ENCODE results near the gene PKP1. TPM values are rescaled to one million over a fixed set of nuclear protein-coding genes. Genes with fewer than 3 reads are reported as not detected.

PKP1 gene
- total RNA-seq, 4 donors from 2014 or later: 0.93 to 9.6 (median 3.6) TPM

- ATAC-seq (ENCODE audit: low FRiP score) (no peak), DNase-seq (ENCODE audit: low spot score) (no peak)
- no peak for TF ChIP-seq CTCF (IDR thresholded peaks at IDR 0.05)
Measured at GRCh38 chr1:201332021-201332420, 48.7 kb downstream of the PKP1 start.

- ATAC-seq (ENCODE audit: low FRiP score): no peak
- no peak for DNase-seq (ENCODE audit: low spot score)
- TF ChIP-seq CTCF (IDR thresholded peaks at IDR 0.05): no peak
Measured at GRCh38 chr1:201332616-201333335, 49.5 kb downstream of the PKP1 start.

GRCh38 chr1:201334325-201335173 lies 51.2 kb downstream of the PKP1 start:
- TF ChIP-seq CTCF (IDR thresholded peaks at IDR 0.05): no peak
- ATAC-seq (ENCODE audit: low FRiP score): no peak
- DNase-seq (ENCODE audit: low spot score): no peak

GRCh38 chr1:201335174-201335870 lies 52.0 kb downstream of the PKP1 start:
- DNase-seq (ENCODE audit: low spot score) (no peak), ATAC-seq (ENCODE audit: low FRiP score) (no peak)
- TF ChIP-seq CTCF (IDR thresholded peaks at IDR 0.05): no peak

GRCh38 chr1:201335901-201336300 lies 52.6 kb downstream of the PKP1 start:
- DNase-seq (ENCODE audit: low spot score) (no peak), ATAC-seq (ENCODE audit: low FRiP score) (no peak)
- no peak for TF ChIP-seq CTCF (IDR thresholded peaks at IDR 0.05)

GRCh38 chr1:201336711-201337450 lies 53.6 kb downstream of the PKP1 start:
- DNase-seq (ENCODE audit: low spot score) (no peak), ATAC-seq (ENCODE audit: low FRiP score) (no peak)
- no peak for TF ChIP-seq CTCF (IDR thresholded peaks at IDR 0.05)

All from omental fat pad (tissue), 4 donors.